HCT116 (cell line): ENCODE results near the gene TRPV5. TPM values are rescaled to one million over a fixed set of nuclear protein-coding genes. Genes with fewer than 3 reads are reported as not detected.

ENCODE experiments used
- ATAC-seq: fragments of 200-7000 bp; cut with Tn5 transposase; 2 replicates; pipeline ENCODE4 v1.9.1; 2020; ENCODE audit warnings: mild to moderate bottlenecking, moderate library complexity
- BruUV-seq: library from RNA; stranded (reverse); fragments of 400-500 nt; replicated peaks from 2 replicates; lab custom pipeline; 2021; lab: Mats Ljungman, UMichigan
- CTCF ChIA-PET: fragments of 300-600 bp; sonication (Branson Sonifier 250); formaldehyde crosslinking; loops from one replicate; lab custom pipeline; 2021; ENCODE audit warnings: antibody characterized with exemption; lab: Charles Lee
- POLR2A ChIA-PET: fragments of 300-600, 350-600 bp; sonication (Branson Sonifier 250); formaldehyde crosslinking; loops from one replicate; lab custom pipeline; 2021; ENCODE audit warnings: antibody characterized with exemption; lab: Charles Lee
- RAD21 ChIA-PET, 2 experiments: fragments of 300-600 bp; sonication (Branson Sonifier 250); formaldehyde crosslinking; loops; one replicate each; lab custom pipeline; 2023; ENCODE audit warnings: low total read pairs in 2 of 2; ENCODE audit not compliant: uncharacterized antibody in 2 of 2, unreplicated experiment in 2 of 2, low non-redundant PET in 1 of 2; lab: Charles Lee
- DNase-seq: peaks from one replicate; pipeline ENCODE4 v3.0.0-alpha.2; 2010; ENCODE audit warnings: low read depth, low spot score
- H2AFZ ChIP-seq: fragments of 200-600 bp; shearing (Covaris generic), sonication (generic); 2 replicates; pipeline ENCODE4 v1.6.1; 2017; ENCODE audit warnings: low read depth, mixed run types, mixed read lengths, antibody characterized with exemption, low read length; ENCODE audit not compliant: poor library complexity, severe bottlenecking
- H3K27ac ChIP-seq: 2 replicates; pipeline ENCODE4 v1.5.1; 2012; ENCODE audit warnings: low read depth, low read length
- H3K27me3 ChIP-seq: fragments of 200-600 bp; sonication (generic); 2 replicates; pipeline ENCODE4 v1.6.1; 2016; ENCODE audit warnings: mixed run types, low read length, mixed read lengths; ENCODE audit not compliant: insufficient read depth
- H3K36me3 ChIP-seq, 2 experiments: fragments of 200-500 bp in 1 of 2; fragments of 200-600 bp in 1 of 2; sonication (Bioruptor generic) in 1 of 2; sonication (generic) in 1 of 2; 2 replicates each; pipeline versions ENCODE4 v1.5.1 to v1.6.1; 2014 to 2016; ENCODE audit warnings: low read length in 2 of 2, inconsistent platforms in 1 of 2, mixed read lengths in 1 of 2, mixed run types in 1 of 2; ENCODE audit not compliant: insufficient read depth in 2 of 2, control insufficient read depth in 1 of 2
- H3K4me1 ChIP-seq, 2 experiments: fragments of 200-600 bp in 1 of 2; sonication (generic) in 1 of 2; 2 replicates each; pipeline versions ENCODE4 v1.5.1 to v1.6.1; 2012 to 2017; ENCODE audit warnings: low read length in 2 of 2, inconsistent platforms in 1 of 2, mild to moderate bottlenecking in 1 of 2, mixed read lengths in 1 of 2, mixed run types in 1 of 2, moderate library complexity in 1 of 2; ENCODE audit not compliant: insufficient read depth in 2 of 2, control insufficient read depth in 1 of 2
- H3K4me2 ChIP-seq: fragments of 200-600 bp; sonication (generic); 2 replicates; pipeline ENCODE4 v1.6.1; 2017; ENCODE audit warnings: mixed run types, low read length, mixed read lengths
- H3K4me3 ChIP-seq, 2 experiments: fragments of 200-600 bp in 1 of 2; sonication (generic) in 1 of 2; replicated peaks in 1 of 2; 2 replicates each; pipeline ENCODE4 v1.5.1; 2011 to 2016; ENCODE audit warnings: low read length in 2 of 2, control low read depth in 1 of 2, low read depth in 1 of 2, mild to moderate bottlenecking in 1 of 2, mixed read lengths in 1 of 2, mixed run types in 1 of 2
- H3K79me2 ChIP-seq: fragments of 200-600 bp; sonication (generic); 2 replicates; pipeline ENCODE4 v1.6.1; 2017; ENCODE audit warnings: mild to moderate bottlenecking, mixed run types, low read length, moderate library complexity, mixed read lengths; ENCODE audit not compliant: insufficient read depth
- H3K9ac ChIP-seq: fragments of 200-600 bp; sonication (generic); 2 replicates; pipeline ENCODE4 v1.6.1; 2016; ENCODE audit warnings: low read length, mixed read lengths
- H3K9me2 ChIP-seq: fragments of 200-600 bp; sonication (generic), shearing (Covaris generic); 2 replicates; pipeline ENCODE4 v1.6.1; 2017; ENCODE audit warnings: mixed run types, mild to moderate bottlenecking, moderate library complexity; ENCODE audit not compliant: insufficient read depth
- H3K9me3 ChIP-seq, 2 experiments: fragments of 200-500 bp in 1 of 2; fragments of 200-600 bp in 1 of 2; sonication (Bioruptor generic) in 1 of 2; sonication (generic) in 1 of 2; 2 replicates each; pipeline ENCODE4 v1.6.1; 2014 to 2017; ENCODE audit warnings: low read length in 2 of 2, mixed read lengths in 2 of 2, inconsistent platforms in 1 of 2, low read depth in 1 of 2, mild to moderate bottlenecking in 1 of 2, mixed run types in 1 of 2, moderate library complexity in 1 of 2; ENCODE audit not compliant: control insufficient read depth in 1 of 2, insufficient read depth in 1 of 2
- H4K20me1 ChIP-seq: fragments of 200-600 bp; sonication (generic), shearing (Covaris generic); 2 replicates; pipeline ENCODE4 v1.6.1; 2017; ENCODE audit warnings: mixed run types, mild to moderate bottlenecking, moderate library complexity; ENCODE audit not compliant: insufficient read depth
- CBX3 ChIP-seq: IDR thresholded peaks from 2 replicates; pipeline ENCODE4 v1.6.1; 2012; ENCODE audit warnings: low read depth
- CEBPB ChIP-seq: IDR thresholded peaks from 2 replicates; pipeline ENCODE4 v1.6.1; 2012; ENCODE audit warnings: low read depth
- EGR1 ChIP-seq: IDR thresholded peaks from 2 replicates; pipeline ENCODE4 v1.6.1; 2012; ENCODE audit warnings: low read depth
- ELF1 ChIP-seq: IDR thresholded peaks from 2 replicates; pipeline ENCODE4 v1.6.1; 2012; ENCODE audit warnings: low read depth, borderline replicate concordance
- POLR2AphosphoS5 ChIP-seq: IDR thresholded peaks from 2 replicates; pipeline ENCODE4 v1.6.1; 2011; ENCODE audit warnings: mild to moderate bottlenecking, low read depth, low read length, moderate library complexity
- SIN3A ChIP-seq: IDR thresholded peaks from 2 replicates; pipeline ENCODE4 v1.6.1; 2012; ENCODE audit warnings: low read depth
- ZBTB33 ChIP-seq: IDR thresholded peaks from 2 replicates; pipeline ENCODE4 v1.6.1; 2011; ENCODE audit warnings: mild to moderate bottlenecking, low read length, moderate library complexity; ENCODE audit not compliant: insufficient replicate concordance; ENCODE audit errors: extremely low read depth
- ZNF274 ChIP-seq: fragments of 200-500 bp; sonication (Bioruptor generic); IDR thresholded peaks from 2 replicates; pipeline ENCODE4 v1.6.1; 2014; ENCODE audit warnings: mild to moderate bottlenecking, low read depth, low read length, inconsistent platforms
- intact Hi-C: fragments of 100-400 bp; cut with micrococcal nuclease; formaldehyde crosslinking; loops from 2 replicates; pipeline ENCODE4 v1.10.0; 2022
- total RNA-seq: library from RNA; stranded (reverse); gene quantifications from one replicate; pipeline ENCODE4 v1.2.1, GENCODE V29; 2021; ENCODE audit not compliant: unreplicated experiment
- TF ChIP-seq, protein P1 (sequence below): IDR thresholded peaks from 2 replicates; pipeline ENCODE4 v1.6.1; 2012
- TF ChIP-seq, protein P2 (sequence below): IDR thresholded peaks from 2 replicates; pipeline ENCODE4 v1.6.1; 2012; ENCODE audit warnings: low read depth

Gene TRPV5
- total RNA-seq, 1 experiment from 2014 or later: not detected

DNA sequence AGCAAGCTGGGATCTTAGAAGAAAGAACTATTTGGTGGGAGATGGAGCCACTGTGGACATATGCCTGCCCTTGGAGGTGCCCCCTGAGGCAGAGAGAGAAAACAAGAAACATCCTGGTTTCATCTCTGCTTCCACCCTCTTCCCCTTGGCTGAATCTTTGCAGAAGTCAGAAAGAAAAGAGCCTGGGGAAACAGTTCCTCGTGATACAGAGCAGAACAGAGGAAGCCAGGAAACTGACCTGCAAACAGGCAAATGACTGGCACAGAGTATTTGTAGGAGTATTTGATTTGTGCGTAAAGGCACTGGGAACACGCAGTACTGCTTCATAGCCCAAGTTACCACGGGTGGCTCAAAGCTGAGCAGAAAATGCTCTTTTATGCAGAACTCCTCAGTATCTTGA lies 35.6 kb upstream of the TRPV5 start (continued):
- TF ChIP-seq ZBTB33: no peak
- TF ChIP-seq, protein P1, sequence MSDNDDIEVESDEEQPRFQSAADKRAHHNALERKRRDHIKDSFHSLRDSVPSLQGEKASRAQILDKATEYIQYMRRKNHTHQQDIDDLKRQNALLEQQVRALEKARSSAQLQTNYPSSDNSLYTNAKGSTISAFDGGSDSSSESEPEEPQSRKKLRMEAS: no peak
- TF ChIP-seq POLR2AphosphoS5: no peak
- TF ChIP-seq, protein P2, sequence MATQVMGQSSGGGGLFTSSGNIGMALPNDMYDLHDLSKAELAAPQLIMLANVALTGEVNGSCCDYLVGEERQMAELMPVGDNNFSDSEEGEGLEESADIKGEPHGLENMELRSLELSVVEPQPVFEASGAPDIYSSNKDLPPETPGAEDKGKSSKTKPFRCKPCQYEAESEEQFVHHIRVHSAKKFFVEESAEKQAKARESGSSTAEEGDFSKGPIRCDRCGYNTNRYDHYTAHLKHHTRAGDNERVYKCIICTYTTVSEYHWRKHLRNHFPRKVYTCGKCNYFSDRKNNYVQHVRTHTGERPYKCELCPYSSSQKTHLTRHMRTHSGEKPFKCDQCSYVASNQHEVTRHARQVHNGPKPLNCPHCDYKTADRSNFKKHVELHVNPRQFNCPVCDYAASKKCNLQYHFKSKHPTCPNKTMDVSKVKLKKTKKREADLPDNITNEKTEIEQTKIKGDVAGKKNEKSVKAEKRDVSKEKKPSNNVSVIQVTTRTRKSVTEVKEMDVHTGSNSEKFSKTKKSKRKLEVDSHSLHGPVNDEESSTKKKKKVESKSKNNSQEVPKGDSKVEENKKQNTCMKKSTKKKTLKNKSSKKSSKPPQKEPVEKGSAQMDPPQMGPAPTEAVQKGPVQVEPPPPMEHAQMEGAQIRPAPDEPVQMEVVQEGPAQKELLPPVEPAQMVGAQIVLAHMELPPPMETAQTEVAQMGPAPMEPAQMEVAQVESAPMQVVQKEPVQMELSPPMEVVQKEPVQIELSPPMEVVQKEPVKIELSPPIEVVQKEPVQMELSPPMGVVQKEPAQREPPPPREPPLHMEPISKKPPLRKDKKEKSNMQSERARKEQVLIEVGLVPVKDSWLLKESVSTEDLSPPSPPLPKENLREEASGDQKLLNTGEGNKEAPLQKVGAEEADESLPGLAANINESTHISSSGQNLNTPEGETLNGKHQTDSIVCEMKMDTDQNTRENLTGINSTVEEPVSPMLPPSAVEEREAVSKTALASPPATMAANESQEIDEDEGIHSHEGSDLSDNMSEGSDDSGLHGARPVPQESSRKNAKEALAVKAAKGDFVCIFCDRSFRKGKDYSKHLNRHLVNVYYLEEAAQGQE: no peak
- TF ChIP-seq SIN3A: no peak
- no peak for TF ChIP-seq EGR1

DNA sequence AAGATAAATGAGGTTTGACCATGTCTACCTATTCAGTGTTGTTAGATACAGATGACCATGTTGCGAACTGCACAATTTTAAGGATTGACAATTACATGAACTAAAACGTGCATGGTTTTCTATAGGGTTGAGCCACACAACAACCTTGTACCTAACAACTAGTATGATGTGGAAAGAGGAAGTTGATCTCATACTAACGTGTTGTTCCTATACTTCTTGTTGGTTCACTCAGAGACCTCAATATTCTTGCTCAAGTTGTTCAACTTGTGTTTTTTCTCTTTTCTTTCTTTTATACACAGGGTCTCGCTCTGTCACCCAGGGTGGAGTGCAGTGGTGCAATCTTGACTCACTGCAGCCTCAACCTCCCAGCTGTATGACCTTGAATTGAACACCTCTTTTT lies 34.7 kb upstream of the TRPV5 start:
- DNase-seq (no peak), ATAC-seq (no peak)
- Histone ChIP-seq H3K9me2 (no peaks in the 10 kb centered on the region), H3K9ac (no peak overlapping the region), H2AFZ (no peak overlapping the region), H3K4me2 (no peak overlapping the region), H3K9me3 (no peaks in the 10 kb centered on the region), H3K36me3 (no peaks in the 10 kb centered on the region), H3K4me3 (no peak overlapping the region), H3K4me1 (no peaks in the 10 kb centered on the region), H3K27ac (no peak overlapping the region), H3K27me3 (0 out of 2 replicates have a peak, but pooled peaks cover under 1% of the 10 kb centered on the region), H4K20me1 (no peaks in the 10 kb centered on the region), H3K79me2 (no peaks in the 10 kb centered on the region)
- POLR2A ChIA-PET: no interaction called here
- no TSS peak for BruUV-seq
- CTCF ChIA-PET: no interaction called here
- intact Hi-C loops: no loop called here
- RAD21 ChIA-PET: no interaction called here
- TF ChIP-seq ZNF274 (no peak), ELF1 (no peak), CEBPB (no peak), CBX3 (no peak)
- TF ChIP-seq, protein P1: no peak
